Globus pallidus (tissue), 1 donor: ENCODE data around the gene MEIKIN.

Experiments used
- DNase-seq: peaks from one replicate; pipeline ENCODE4 v3.0.0-alpha.2; 2015; ENCODE audit warnings: low spot score

Gene MEIKIN

GRCh38 chr5:131973089-131973712, 27.7 kb upstream of the MEIKIN start:
- DNase-seq, result no peak

- no peak for DNase-seq
These were observed 23.0 kb upstream of the MEIKIN start for GRCh38 chr5:131968396-131968954.

GRCh38 chr5:131966551-131966950, 21.1 kb upstream of the MEIKIN start:
- DNase-seq, result no peak

DNA sequence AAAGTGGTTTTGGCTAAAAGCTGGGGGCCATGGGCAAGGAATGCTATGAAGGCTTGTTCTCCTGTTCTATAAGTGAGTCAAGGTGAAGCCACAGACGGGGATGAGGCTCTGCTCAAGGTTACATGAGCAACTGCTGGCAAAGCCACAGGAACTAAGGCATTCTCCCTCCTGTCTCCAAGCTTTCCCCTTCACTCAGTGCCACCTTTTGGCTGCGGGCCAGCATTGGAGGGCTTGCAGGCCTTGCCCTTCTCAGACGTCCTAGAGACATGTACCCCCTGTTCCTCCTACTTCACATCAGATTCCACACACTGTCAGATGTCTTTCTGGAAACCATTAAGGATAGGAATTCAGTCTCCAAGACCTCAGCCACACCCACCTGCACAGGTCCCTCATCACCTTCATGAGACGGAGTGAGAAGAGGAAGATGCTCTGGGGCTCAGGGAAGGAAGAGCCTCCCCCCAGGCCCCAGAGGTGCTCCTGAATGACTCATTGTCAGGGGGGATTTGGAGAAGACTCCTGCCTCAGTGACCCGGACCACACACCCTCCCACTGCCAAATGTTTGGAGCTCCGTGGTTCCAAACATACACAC, 20.5 kb upstream of the MEIKIN start:
- no peak for DNase-seq

- DNase-seq, result no peak
These were observed 14.4 kb upstream of the MEIKIN start for GRCh38 chr5:131959906-131960305.

- DNase-seq, result no peak
These were observed 13.7 kb upstream of the MEIKIN start for GRCh38 chr5:131959136-131959535.

DNA sequence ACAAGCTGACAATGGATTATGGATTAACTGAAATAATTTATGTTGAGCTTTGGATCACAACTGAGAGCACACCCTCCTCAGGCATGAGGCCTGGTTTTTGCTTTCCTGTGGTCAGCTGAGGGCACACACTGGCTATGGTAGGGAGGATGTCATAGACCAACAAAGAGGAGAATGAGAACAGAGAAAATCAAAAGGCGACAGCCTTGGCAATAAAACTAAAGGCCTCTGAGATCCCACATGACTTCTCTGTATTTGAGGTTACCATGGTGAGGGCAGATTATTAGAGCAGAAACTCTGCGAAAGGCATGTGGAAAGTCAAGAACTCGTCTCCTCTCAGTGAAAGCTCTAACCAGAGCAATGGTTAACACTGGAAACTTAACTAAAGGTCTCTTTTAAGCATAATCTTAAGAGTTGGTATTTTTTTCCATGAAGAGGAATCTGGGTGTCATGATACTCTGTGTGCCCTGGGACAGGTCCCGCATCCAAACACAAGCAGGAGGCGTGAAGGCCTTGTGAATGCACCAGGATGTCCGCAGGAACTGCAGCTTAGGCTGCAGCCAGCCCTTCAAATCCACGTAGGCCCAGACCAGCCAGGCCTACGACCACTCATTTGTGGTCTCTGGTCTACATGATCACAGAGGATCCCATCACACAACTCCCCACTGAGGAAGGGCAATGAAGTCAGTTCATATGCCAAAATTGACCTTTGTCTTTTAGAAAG, 12.4 kb upstream of the MEIKIN start:
- DNase-seq, result peak; percentile 71

- no peak for DNase-seq
These were observed 8.5 kb upstream of the MEIKIN start for GRCh38 chr5:131953969-131954368.

DNA sequence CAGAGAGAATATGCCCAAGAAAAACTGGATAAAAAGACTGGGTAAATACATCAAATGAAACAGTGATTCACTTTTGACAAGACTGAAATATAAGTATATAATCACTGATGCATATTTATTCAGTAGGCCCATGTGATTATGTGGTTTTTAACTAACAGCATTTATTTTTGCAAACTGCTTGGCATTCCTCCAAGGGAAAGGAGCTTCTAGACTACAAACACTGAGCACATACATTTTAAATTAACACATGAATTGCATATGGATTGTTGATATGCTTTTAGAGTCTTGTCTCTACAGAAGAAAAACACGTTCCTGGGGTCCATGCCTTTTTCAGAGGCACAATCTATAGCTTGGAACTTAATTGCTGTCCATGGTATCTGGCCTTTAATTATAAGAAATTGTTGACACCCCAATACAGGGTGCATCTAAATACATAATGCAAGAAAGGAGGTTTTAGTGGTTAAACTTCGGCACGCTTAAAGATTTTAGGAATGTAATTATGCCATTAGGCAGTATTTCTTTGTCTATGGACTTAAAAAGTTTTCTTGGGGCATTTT, 6.9 kb upstream of the MEIKIN start:
- no peak for DNase-seq

DNA sequence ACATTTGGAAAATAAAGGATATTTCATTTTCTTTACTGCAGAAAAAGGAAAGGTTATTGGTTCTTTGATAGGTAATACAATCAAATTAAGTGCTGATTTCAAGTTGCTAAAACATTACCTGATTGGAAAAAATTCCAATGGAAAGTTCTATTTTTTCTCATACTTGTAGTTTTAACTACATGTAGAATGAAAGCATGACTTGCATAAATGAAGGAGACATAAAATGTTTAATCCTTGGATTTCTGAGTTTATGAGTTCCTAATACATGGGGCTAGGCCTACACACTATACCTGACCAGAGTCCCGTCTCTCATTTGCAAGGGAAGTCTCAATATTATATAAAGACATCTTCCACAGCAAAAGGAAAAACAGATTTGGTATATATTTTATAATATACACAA, 5.2 kb upstream of the MEIKIN start:
- DNase-seq, result no peak

GRCh38 chr5:131947445-131947844, 2.0 kb upstream of the MEIKIN start:
- no peak for DNase-seq

DNA sequence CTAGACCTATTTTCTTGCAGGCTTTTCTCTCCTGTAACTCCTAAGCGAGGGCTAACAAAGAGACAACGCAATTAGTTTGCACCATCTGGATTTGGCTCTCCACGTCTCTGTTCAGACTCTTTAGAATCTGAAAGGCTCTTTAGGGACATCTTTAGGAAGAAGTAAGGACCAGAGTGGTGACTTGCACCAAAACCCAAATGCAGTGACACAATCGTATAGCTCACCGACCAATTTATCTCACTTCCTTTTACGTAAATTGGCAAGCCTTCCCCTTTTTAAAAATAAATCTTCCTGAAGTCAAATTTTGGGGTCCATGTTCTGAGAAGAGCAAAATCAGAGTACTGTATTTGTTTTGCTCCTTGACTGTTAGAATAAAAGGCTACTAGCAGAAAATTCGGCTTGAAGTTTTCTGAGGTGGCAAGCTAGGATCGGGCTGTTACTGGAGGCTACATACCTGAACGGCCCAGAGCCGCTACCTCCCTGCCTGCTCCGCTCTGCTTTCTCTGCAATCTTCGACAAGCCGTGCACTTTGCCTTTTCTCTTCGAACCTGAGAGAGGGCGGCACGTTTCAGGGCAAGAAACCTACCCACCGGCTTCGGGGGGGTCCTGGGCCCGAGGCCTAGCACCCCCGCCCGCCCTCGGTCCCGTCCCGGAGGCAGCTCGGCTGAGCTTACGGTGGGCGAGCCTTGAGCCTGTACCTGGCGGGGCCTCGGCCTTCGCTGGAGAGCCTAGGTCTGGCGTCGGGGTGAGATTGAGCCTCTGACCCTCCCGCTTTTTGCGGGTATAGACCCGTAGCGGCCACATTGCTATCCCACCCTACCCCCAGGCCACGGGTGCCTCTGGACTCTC, 537 bp downstream of the MEIKIN start:
- DNase-seq, result no peak

DNA sequence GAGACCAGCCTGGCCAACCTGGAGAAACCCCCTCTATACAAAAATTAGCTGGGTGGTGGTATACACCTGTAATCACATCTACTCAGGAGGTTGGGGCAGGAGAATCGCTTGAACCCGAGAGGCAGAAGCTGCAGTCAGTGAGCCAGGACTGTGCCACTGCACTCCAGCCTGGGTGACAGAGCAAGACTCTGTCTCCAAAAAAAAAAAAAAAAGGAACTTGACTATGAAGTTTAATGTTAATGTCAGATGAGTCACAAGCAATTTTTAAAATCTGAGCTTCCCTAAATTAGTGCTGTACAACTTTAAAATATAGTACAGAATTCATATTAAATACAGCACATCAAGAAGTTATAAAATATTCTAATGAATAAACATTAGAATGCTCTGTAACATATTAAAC, 1.5 kb downstream of the MEIKIN start:
- no peak for DNase-seq

GRCh38 chr5:131942016-131942415, 3.4 kb downstream of the MEIKIN start:
- DNase-seq, result no peak

DNA sequence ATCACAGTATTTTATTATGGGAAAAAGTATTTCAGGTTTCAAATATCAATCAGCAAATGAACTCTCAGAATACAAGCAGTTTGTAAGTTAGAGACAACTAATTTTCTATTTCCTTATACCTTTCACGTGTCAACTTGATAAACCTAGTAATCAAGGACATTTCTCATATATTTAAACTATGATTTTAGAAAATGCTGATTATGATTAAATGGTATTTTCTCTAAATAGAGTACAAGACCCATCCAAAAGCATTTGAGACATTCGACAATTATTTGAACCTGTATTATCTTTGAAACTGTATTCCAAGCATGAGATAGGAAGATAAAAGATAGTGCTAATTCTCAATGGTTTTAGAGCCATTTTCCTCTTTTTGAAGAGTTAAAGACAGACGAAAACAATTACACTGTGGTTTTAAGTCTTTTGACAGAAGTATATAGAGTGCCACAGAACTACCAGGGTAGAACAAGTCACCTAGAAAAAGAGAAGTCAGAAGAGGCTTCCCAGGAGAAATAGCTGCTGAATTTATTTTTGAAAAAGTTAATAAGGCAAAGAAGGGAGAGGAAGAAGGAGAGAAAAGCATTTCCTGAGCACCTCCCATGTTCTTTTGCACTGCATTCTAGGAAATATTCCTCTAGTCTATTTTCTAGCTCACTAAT, 5.6 kb downstream of the MEIKIN start:
- DNase-seq, result no peak

GRCh38 chr5:131932235-131932634, 13.2 kb downstream of the MEIKIN start:
- no peak for DNase-seq

- no peak for DNase-seq
These were observed 16.5 kb downstream of the MEIKIN start for GRCh38 chr5:131928957-131929356.

GRCh38 chr5:131926168-131926567, 19.3 kb downstream of the MEIKIN start:
- no peak for DNase-seq

DNA sequence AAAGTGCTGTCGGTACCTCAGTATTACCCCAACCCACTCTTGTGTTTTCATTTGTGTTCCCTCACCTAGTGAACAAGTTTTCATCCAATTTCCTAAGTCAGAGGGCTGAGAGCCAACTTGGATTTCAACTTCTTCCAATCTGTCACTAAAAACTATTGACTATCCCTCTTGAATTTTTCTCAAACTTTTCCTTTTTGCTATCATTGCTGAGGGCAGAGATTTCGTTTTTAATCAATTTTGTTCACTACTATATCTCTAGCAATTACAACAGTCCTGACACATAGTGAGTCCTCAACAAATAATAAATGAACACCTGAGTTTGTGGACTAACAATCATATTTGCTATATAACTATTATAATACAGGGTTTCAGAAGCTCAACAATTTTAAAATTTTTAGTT, 29.0 kb downstream of the MEIKIN start:
- no peak for DNase-seq

DNA sequence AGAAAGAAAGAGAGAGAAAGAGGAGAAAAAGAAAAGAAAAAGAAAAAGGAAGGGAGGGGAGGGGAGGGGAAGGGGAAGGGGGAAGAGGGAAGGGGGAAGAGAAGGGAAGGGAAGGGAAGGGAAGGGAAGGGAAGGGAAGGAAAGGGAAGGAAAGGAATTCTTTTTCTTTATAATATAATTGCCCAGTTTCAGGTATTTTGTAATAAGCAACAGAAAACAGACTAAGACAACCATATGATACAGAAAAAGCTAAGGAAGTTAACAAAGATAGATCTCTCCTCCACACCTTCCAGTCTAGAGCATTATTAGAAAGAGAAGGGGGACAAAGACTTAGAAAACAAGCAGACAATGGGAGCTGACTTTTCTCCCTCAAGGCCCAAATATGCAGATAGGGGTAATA, 31.0 kb downstream of the MEIKIN start:
- DNase-seq, result no peak

DNA sequence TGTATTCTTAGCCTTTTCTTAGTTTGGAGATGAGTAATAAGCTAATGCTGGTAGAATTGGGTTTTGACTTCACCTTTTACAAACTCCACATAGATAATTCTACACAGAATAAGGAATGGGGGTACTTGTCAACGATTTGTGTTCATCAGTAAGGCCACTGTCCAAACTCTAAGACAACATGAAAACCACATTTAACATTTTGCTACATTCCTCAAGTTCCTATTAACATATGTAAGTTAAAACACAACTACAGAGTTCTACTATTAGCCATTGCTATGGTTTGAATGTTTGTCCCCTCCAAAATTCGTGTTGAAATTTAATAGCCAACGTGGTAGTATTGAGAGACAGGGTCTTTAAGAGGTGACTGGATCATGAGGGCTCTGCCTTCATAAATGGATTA, 31.9 kb downstream of the MEIKIN start:
- DNase-seq, result no peak
